ENCODE measurements around the gene CXCL6.

CXCL6 gene

GRCh38 chr4:73843369-73843768 is 6.9 kb downstream of the CXCL6 start:
- no peak for DNase-seq

GRCh38 chr4:73844345-73844744 is 7.9 kb downstream of the CXCL6 start:
- peak; percentile 63 for DNase-seq

- DNase-seq = no peak
These were observed 8.3 kb downstream of the CXCL6 start for GRCh38 chr4:73844806-73845205.

- DNase-seq = no peak
These were observed 11.2 kb downstream of the CXCL6 start for GRCh38 chr4:73847526-73848182.

GRCh38 chr4:73848183-73848777 is 11.8 kb downstream of the CXCL6 start:
- no peak for DNase-seq

- no peak for DNase-seq
These were observed 13.9 kb downstream of the CXCL6 start for GRCh38 chr4:73850261-73850970.

- no peak for DNase-seq
These were observed 14.8 kb downstream of the CXCL6 start for GRCh38 chr4:73851293-73851692.

- no peak for DNase-seq
These were observed 16.3 kb downstream of the CXCL6 start for GRCh38 chr4:73852771-73853170.

GRCh38 chr4:73853246-73853704 is 16.8 kb downstream of the CXCL6 start, which contains the start of gene PF4V1:
PF4V1 (plus strand) TSS chr4:73853296; CDS start chr4:73853363, 67 bp downstream.
- DNase-seq = no peak

GRCh38 chr4:73853718-73854473 is 17.4 kb downstream of the CXCL6 start:
- no peak for DNase-seq

GRCh38 chr4:73855406-73855805 is 18.9 kb downstream of the CXCL6 start:
- no peak for DNase-seq

GRCh38 chr4:73856518-73856917 is 20.0 kb downstream of the CXCL6 start:
- peak; percentile 7 for DNase-seq

GRCh38 chr4:73859614-73860088 is 23.2 kb downstream of the CXCL6 start:
- peak; percentile 67 for DNase-seq

- DNase-seq = no peak
These were observed 23.7 kb downstream of the CXCL6 start for GRCh38 chr4:73860181-73860580.

- no peak for DNase-seq
These were observed 24.4 kb downstream of the CXCL6 start for GRCh38 chr4:73860917-73861316.

GRCh38 chr4:73862322-73862721 is 25.8 kb downstream of the CXCL6 start:
- no peak for DNase-seq

GRCh38 chr4:73864365-73864764 is 27.9 kb downstream of the CXCL6 start:
- DNase-seq = no peak

- DNase-seq = no peak
These were observed 28.5 kb downstream of the CXCL6 start for GRCh38 chr4:73864961-73865360.

GRCh38 chr4:73865431-73866096 is 29.1 kb downstream of the CXCL6 start:
- DNase-seq = no peak

- no peak for DNase-seq
These were observed 29.8 kb downstream of the CXCL6 start for GRCh38 chr4:73866246-73866645.

- DNase-seq = peak; percentile 23
These were observed 31.3 kb downstream of the CXCL6 start for GRCh38 chr4:73867783-73868182.

Measured in NCI-H226 (cell line).